ENCODE data around the gene PIP5K1B. TPM values are rescaled to one million over a fixed set of nuclear protein-coding genes. Genes with fewer than 3 reads are reported as not detected.

Gene PIP5K1B
- polyA plus RNA-seq, 1 donor (not counting 4 experiments of a cell fraction or from before 2014, with no cell fraction given) = not detected

DNA sequence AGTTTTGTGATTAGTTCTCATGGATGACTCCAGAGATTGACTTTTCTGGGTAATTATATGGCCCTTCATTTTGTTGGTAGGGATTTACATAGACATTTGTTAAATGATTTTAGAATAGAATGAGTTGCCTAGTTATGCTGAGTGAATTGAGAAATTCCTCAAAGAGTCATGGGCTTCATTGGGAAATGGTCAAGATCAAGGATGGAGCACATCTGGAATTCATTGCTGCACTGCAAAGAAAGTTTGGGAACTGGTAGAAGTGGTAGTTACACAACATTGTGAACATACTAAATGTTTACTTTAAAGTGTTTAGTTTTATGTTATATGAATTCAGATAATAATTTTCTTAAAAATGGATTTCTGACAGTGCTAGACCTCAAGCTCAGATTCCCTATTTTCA, 46.5 kb downstream of the PIP5K1B start:
- no peak for DNase-seq (ENCODE audit: low read depth, low spot score)
- no peaks in the 10 kb centered on the region for H3K9me1 ChIP-seq (ENCODE audit: control insufficient read depth, extremely low read depth, insufficient read depth, low read length)
- H3K4me1 ChIP-seq (ENCODE audit: control insufficient read depth, extremely low read depth, insufficient read depth, low read length) = peaks cover 4% of the 10 kb centered on the region
- no peaks in the 10 kb centered on the region for H3K36me3 ChIP-seq (ENCODE audit: control insufficient read depth in 2 of 2, extremely low read depth in 1 of 2, insufficient read depth in 2 of 2, low read length in 2 of 2)
- dilution Hi-C loops (cut with MboI; ENCODE audit: extremely low pct_ligation_motif_present, low sequenced_read_pairs) = no loop called here
- H3K27ac ChIP-seq (ENCODE audit: control insufficient read depth, insufficient read depth, low read length) = no peak overlapping the region
- no peaks in the 10 kb centered on the region for H3K27me3 ChIP-seq (ENCODE audit: control insufficient read depth, extremely low read depth, insufficient read depth, low read length)
- H3K4me3 ChIP-seq (ENCODE audit: control insufficient read depth in 2 of 3, extremely low read depth in 1 of 3, insufficient read depth in 2 of 3, low read depth in 1 of 3, low read length in 3 of 3) = no peak overlapping the region
- no peak for TF ChIP-seq EZH2 (IDR thresholded peaks at IDR 0.05; ENCODE audit: low read length)
- TF ChIP-seq, protein P1, sequence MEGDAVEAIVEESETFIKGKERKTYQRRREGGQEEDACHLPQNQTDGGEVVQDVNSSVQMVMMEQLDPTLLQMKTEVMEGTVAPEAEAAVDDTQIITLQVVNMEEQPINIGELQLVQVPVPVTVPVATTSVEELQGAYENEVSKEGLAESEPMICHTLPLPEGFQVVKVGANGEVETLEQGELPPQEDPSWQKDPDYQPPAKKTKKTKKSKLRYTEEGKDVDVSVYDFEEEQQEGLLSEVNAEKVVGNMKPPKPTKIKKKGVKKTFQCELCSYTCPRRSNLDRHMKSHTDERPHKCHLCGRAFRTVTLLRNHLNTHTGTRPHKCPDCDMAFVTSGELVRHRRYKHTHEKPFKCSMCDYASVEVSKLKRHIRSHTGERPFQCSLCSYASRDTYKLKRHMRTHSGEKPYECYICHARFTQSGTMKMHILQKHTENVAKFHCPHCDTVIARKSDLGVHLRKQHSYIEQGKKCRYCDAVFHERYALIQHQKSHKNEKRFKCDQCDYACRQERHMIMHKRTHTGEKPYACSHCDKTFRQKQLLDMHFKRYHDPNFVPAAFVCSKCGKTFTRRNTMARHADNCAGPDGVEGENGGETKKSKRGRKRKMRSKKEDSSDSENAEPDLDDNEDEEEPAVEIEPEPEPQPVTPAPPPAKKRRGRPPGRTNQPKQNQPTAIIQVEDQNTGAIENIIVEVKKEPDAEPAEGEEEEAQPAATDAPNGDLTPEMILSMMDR (optimal IDR thresholded peaks at IDR 0.05 in 1 of 3, IDR thresholded peaks at IDR 0.05 in 1 of 3, conservative IDR thresholded peaks at IDR 0.05 in 1 of 3; ENCODE audit: extremely low read depth in 1 of 3, insufficient read depth in 2 of 3, low read length in 3 of 3) = no peak
- FAIRE-seq = no peak
- no peak overlapping the region for H2AFZ ChIP-seq (ENCODE audit: control insufficient read depth, low read length)
- no peaks in the 10 kb centered on the region for H3K79me2 ChIP-seq (ENCODE audit: control insufficient read depth, insufficient read depth, low read length)
- no peaks in the 10 kb centered on the region for H3K9me3 ChIP-seq (ENCODE audit: control insufficient read depth, low read depth, low read length)
- no peak overlapping the region for H3K4me2 ChIP-seq (ENCODE audit: control insufficient read depth, extremely low read depth, insufficient read depth, low read depth, low read length)
- no peak overlapping the region for H3K9ac ChIP-seq (ENCODE audit: control insufficient read depth, extremely low read depth, insufficient read depth, low read length)
- H4K20me1 ChIP-seq (ENCODE audit: control insufficient read depth, extremely low read depth, insufficient read depth, low read length) = no peaks in the 10 kb centered on the region

DNA sequence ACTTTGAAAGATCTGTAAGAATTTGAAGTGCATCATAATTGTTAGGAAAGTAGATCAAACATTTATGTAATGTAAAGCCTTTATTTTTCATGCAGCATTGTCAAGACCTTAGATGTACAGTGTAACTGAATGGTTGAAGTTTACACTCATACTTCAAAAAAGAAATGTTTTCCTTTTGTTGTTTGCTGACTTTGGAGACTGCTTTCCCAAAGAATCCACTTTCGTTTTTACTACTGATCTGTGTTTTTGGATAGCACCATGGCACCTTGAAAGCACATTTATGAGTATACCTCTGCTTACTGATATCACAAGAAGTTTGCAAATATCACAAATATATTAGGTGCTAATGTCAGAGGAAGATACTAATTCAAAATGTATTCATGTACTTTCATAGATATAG, 50.0 kb downstream of the PIP5K1B start:
- Histone ChIP-seq H4K20me1 (ENCODE audit: control insufficient read depth, extremely low read depth, insufficient read depth, low read length) (no peaks in the 10 kb centered on the region), H3K27ac (ENCODE audit: control insufficient read depth, insufficient read depth, low read length) (no peak overlapping the region), H3K27me3 (ENCODE audit: control insufficient read depth, extremely low read depth, insufficient read depth, low read length) (no peaks in the 10 kb centered on the region), H3K9me1 (ENCODE audit: control insufficient read depth, extremely low read depth, insufficient read depth, low read length) (no peaks in the 10 kb centered on the region), H3K9ac (ENCODE audit: control insufficient read depth, extremely low read depth, insufficient read depth, low read length) (no peak overlapping the region), H3K79me2 (ENCODE audit: control insufficient read depth, insufficient read depth, low read length) (no peaks in the 10 kb centered on the region), H2AFZ (ENCODE audit: control insufficient read depth, low read length) (no peak overlapping the region), H3K4me1 (ENCODE audit: control insufficient read depth, extremely low read depth, insufficient read depth, low read length) (no peaks in the 10 kb centered on the region), H3K9me3 (ENCODE audit: control insufficient read depth, low read depth, low read length) (no peaks in the 10 kb centered on the region), H3K36me3 (ENCODE audit: control insufficient read depth in 2 of 2, extremely low read depth in 1 of 2, insufficient read depth in 2 of 2, low read length in 2 of 2) (no peaks in the 10 kb centered on the region), H3K4me3 (ENCODE audit: control insufficient read depth in 2 of 3, extremely low read depth in 1 of 3, insufficient read depth in 2 of 3, low read depth in 1 of 3, low read length in 3 of 3) (no peak overlapping the region), H3K4me2 (ENCODE audit: control insufficient read depth, extremely low read depth, insufficient read depth, low read depth, low read length) (no peak overlapping the region)
- TF ChIP-seq, protein P1 (optimal IDR thresholded peaks at IDR 0.05 in 1 of 3, IDR thresholded peaks at IDR 0.05 in 1 of 3, conservative IDR thresholded peaks at IDR 0.05 in 1 of 3; ENCODE audit: extremely low read depth in 1 of 3, insufficient read depth in 2 of 3, low read length in 3 of 3) = no peak
- no peak for TF ChIP-seq EZH2 (IDR thresholded peaks at IDR 0.05; ENCODE audit: low read length)
- DNase-seq (ENCODE audit: low read depth, low spot score) = no peak
- dilution Hi-C loops (cut with MboI; ENCODE audit: extremely low pct_ligation_motif_present, low sequenced_read_pairs) = no loop called here
- FAIRE-seq = no peak
